PC-9 (cell line): ENCODE results near the gene BCL6. TPM values are rescaled to one million over a fixed set of nuclear protein-coding genes. Genes with fewer than 3 reads are reported as not detected.

ENCODE experiments used
- BruUV-seq: library from RNA; stranded (reverse); fragments of 400-500 nt; replicated peaks from 2 replicates; lab custom pipeline; 2021; lab: Mats Ljungman, UMichigan
- CTCF ChIA-PET: fragments of 300-600 bp; sonication (Branson Sonifier 250); formaldehyde crosslinking; loops from one replicate; lab custom pipeline; 2022; ENCODE audit warnings: antibody characterized with exemption; lab: Charles Lee
- POLR2A ChIA-PET: fragments of 300-600 bp; sonication (Branson Sonifier 250); formaldehyde crosslinking; loops from one replicate; lab custom pipeline; 2022; ENCODE audit warnings: antibody characterized with exemption; ENCODE audit not compliant: unreplicated experiment; lab: Charles Lee
- DNase-seq, 2 experiments: peaks; one replicate each; pipeline versions ENCODE4 v3.0.0 to v3.0.0-alpha.2; 2015 to 2022; ENCODE audit warnings: mixed read lengths in 1 of 2
- H2AFZ ChIP-seq: fragments of 200-600 bp; sonication (generic); 2 replicates; pipeline ENCODE4 v1.8.1; 2017; ENCODE audit warnings: antibody characterized with exemption
- H3F3A ChIP-seq: fragments of 200-600 bp; sonication (generic); 2 replicates; pipeline ENCODE4 v1.8.1; 2017; ENCODE audit warnings: antibody characterized with exemption, mild to moderate bottlenecking, low read depth; ENCODE audit not compliant: insufficient read depth
- H3K27ac ChIP-seq: fragments of 200-600 bp; sonication (generic); 2 replicates; pipeline ENCODE4 v1.6.1; 2016; ENCODE audit warnings: mixed run types
- H3K27me3 ChIP-seq: fragments of 200-600 bp; sonication (generic); 2 replicates; pipeline ENCODE4 v1.6.1; 2016; ENCODE audit warnings: low read depth, mixed run types; ENCODE audit not compliant: insufficient read depth
- H3K36me3 ChIP-seq: fragments of 200-600 bp; sonication (generic); 2 replicates; pipeline ENCODE4 v1.6.1; 2016; ENCODE audit warnings: low read depth, mixed run types
- H3K4me1 ChIP-seq: fragments of 200-600 bp; sonication (generic); replicated peaks from 2 replicates; pipeline ENCODE4 v1.6.1; 2016; ENCODE audit warnings: mixed run types; ENCODE audit not compliant: insufficient read depth
- H3K4me2 ChIP-seq: fragments of 200-600 bp; sonication (generic); 2 replicates; pipeline ENCODE4 v1.6.1; 2017; ENCODE audit warnings: mixed run types
- H3K4me3 ChIP-seq: fragments of 200-600 bp; sonication (generic); 2 replicates; pipeline ENCODE4 v1.6.1; 2016; ENCODE audit warnings: mixed run types
- H3K79me2 ChIP-seq: fragments of 200-600 bp; sonication (generic); 2 replicates; pipeline ENCODE4 v1.6.1; 2017; ENCODE audit warnings: low read depth, mixed run types
- H3K9me2 ChIP-seq: fragments of 200-600 bp; sonication (generic); 2 replicates; pipeline ENCODE4 v1.8.1; 2017; ENCODE audit warnings: mild to moderate bottlenecking; ENCODE audit not compliant: insufficient read depth
- H3K9me3 ChIP-seq: fragments of 200-600 bp; sonication (generic); 2 replicates; pipeline ENCODE4 v1.8.1; 2016; ENCODE audit warnings: low read depth; ENCODE audit not compliant: insufficient read depth
- H4K20me1 ChIP-seq: fragments of 200-600 bp; sonication (generic); 2 replicates; pipeline ENCODE4 v1.8.1; 2017; ENCODE audit not compliant: insufficient read depth
- EZH2 ChIP-seq: fragments of 200-600 bp; sonication (generic); IDR thresholded peaks from 2 replicates; pipeline ENCODE4 v1.8.0; 2017; ENCODE audit warnings: antibody characterized with exemption, low read depth
- intact Hi-C: fragments of 100-400 bp; cut with micrococcal nuclease; formaldehyde crosslinking; loops from one replicate; pipeline ENCODE4 v1.10.0; 2022; ENCODE audit not compliant: unreplicated experiment
- total RNA-seq: library from RNA; stranded (reverse); gene quantifications from 2 replicates; pipeline ENCODE4 v1.2.3, GENCODE V29; 2021
- TF ChIP-seq, protein P1 (sequence below): fragments of 200-600 bp; sonication (generic); conservative IDR thresholded peaks from 2 replicates; pipeline ENCODE4 v1.6.1; 2017; ENCODE audit warnings: mixed run types, antibody characterized with exemption, mild to moderate bottlenecking, moderate library complexity

The BCL6 gene
- total RNA-seq, 1 experiment from 2014 or later = 42.2 TPM

DNA sequence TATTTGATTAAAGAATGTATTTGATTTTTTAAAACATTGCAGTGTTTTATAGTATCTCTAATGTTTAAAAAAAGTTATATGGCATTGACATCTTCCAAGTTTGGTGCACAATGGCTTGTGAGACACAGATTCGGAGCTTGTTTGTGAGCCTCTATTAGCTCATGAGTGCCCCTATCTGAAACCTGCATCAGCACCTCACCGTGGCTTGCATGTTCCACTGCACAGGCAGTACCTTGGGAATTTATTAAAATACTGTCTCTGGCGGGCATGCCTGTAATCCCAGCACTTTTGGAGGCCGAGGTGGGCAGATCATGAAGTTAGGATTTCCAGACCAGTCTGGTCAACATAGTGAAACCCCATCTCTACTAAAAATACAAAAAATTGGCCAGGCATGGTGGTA is 36.1 kb downstream of the BCL6 start:
- CTCF ChIA-PET = interaction anchor here (0.6 to 1.8 kb wide), 3 partner anchors 9 to 747 kb away, joined by 3 to 4 read pairs (median 3); no protein-coding TSS in a partner anchor

DNA sequence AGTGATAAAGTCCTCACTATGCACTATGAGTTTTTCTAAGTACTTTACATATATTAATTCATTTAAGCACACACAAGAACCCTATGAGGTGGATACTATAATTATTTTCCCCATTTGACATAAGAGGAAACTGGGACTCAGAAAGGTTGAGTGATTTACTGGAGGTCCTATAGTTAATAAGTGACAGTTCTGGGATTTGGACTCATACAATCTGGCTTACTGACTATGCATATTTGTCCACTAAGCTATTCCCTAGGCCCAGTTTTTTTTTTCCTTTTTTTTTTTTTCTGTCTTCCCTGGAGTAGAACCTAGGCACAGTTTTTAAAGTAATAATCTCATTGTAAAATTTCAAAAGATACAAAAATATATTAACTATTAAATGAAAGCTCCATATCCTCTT is 36.6 kb downstream of the BCL6 start:
- TF ChIP-seq, protein P1, sequence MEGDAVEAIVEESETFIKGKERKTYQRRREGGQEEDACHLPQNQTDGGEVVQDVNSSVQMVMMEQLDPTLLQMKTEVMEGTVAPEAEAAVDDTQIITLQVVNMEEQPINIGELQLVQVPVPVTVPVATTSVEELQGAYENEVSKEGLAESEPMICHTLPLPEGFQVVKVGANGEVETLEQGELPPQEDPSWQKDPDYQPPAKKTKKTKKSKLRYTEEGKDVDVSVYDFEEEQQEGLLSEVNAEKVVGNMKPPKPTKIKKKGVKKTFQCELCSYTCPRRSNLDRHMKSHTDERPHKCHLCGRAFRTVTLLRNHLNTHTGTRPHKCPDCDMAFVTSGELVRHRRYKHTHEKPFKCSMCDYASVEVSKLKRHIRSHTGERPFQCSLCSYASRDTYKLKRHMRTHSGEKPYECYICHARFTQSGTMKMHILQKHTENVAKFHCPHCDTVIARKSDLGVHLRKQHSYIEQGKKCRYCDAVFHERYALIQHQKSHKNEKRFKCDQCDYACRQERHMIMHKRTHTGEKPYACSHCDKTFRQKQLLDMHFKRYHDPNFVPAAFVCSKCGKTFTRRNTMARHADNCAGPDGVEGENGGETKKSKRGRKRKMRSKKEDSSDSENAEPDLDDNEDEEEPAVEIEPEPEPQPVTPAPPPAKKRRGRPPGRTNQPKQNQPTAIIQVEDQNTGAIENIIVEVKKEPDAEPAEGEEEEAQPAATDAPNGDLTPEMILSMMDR = no peak
- no peak for TF ChIP-seq EZH2
- POLR2A ChIA-PET = no interaction called here
- BruUV-seq = no TSS peak

More for the DNA sequence above, 36.1 kb downstream of the BCL6 start:
- no TSS peak for BruUV-seq
- H3K36me3 ChIP-seq = no peaks in the 10 kb centered on the region
- H3K27me3 ChIP-seq = no peaks in the 10 kb centered on the region
- H3K9me3 ChIP-seq = no peaks in the 10 kb centered on the region
- H4K20me1 ChIP-seq = no peaks in the 10 kb centered on the region
- intact Hi-C loops = no loop called here
- H3K4me1 ChIP-seq = no peaks in the 10 kb centered on the region
- POLR2A ChIA-PET = no interaction called here
- H3F3A ChIP-seq = no peaks in the 10 kb centered on the region
- H3K4me2 ChIP-seq = no peak overlapping the region
- no peak for DNase-seq
- no peak overlapping the region for H3K4me3 ChIP-seq
- TF ChIP-seq EZH2 = no peak
- TF ChIP-seq, protein P1 = no peak
- H3K27ac ChIP-seq = no peak overlapping the region
- H3K79me2 ChIP-seq = no peaks in the 10 kb centered on the region
- H2AFZ ChIP-seq = no peak overlapping the region
- H3K9me2 ChIP-seq = no peaks in the 10 kb centered on the region

DNA sequence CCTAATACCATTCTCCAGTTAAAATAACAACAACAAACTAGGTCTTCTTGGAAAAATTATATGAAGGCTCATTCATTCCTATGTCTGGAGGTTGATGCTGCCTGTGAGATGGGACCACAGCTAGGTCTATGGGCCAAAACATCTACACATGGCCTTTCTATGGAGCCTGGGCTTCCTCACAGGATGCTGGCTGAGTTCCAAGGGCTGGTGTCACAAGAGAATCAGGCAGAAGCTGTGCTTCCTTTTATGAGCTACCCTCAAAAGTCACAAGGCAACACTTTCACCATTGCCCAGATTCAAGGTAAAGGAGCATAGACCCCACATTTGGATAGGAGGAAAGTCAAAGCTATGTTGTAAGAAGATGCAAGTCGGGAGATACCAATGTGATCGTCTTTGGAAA is 38.3 kb downstream of the BCL6 start:
- Histone ChIP-seq H3K36me3 (no peaks in the 10 kb centered on the region), H3K4me3 (no peak overlapping the region), H3F3A (no peaks in the 10 kb centered on the region), H2AFZ (no peak overlapping the region), H3K79me2 (no peaks in the 10 kb centered on the region), H3K27ac (no peak overlapping the region), H3K4me2 (no peak overlapping the region), H3K4me1 (no peaks in the 10 kb centered on the region), H4K20me1 (no peaks in the 10 kb centered on the region), H3K9me2 (no peaks in the 10 kb centered on the region), H3K9me3 (no peaks in the 10 kb centered on the region), H3K27me3 (no peaks in the 10 kb centered on the region)
- ChIA-PET POLR2A (no interaction called here), CTCF (no interaction called here)
- TF ChIP-seq, protein P1 = no peak
- no peak for TF ChIP-seq EZH2
- no peak for DNase-seq
- BruUV-seq = no TSS peak
- intact Hi-C loops = no loop called here

More for the DNA sequence above, 36.6 kb downstream of the BCL6 start:
- H3K27me3 ChIP-seq = no peaks in the 10 kb centered on the region
- no peaks in the 10 kb centered on the region for H3K36me3 ChIP-seq
- CTCF ChIA-PET = interaction anchor here (0.6 to 1.8 kb wide), 5 partner anchors 8 to 766 kb away, joined by 3 to 4 read pairs (median 3); no protein-coding TSS in a partner anchor
- no peak overlapping the region for H3K4me2 ChIP-seq
- no peaks in the 10 kb centered on the region for H3K9me2 ChIP-seq
- H3K4me3 ChIP-seq = no peak overlapping the region
- no peak overlapping the region for H3K27ac ChIP-seq
- H4K20me1 ChIP-seq = no peaks in the 10 kb centered on the region
- DNase-seq = no peak
- no peak overlapping the region for H2AFZ ChIP-seq
- H3F3A ChIP-seq = no peaks in the 10 kb centered on the region
- no peaks in the 10 kb centered on the region for H3K9me3 ChIP-seq
- H3K4me1 ChIP-seq = no peaks in the 10 kb centered on the region
- H3K79me2 ChIP-seq = no peaks in the 10 kb centered on the region
- intact Hi-C loops = no loop called here
